Lower leg skin (tissue), 4 donors: ENCODE results near the gene TMEM132A. TPM values are rescaled to one million over a fixed set of nuclear protein-coding genes. Genes with fewer than 3 reads are reported as not detected.
A peak's percentile ranks its signal among the peaks of the same experiment; 100 is the strongest.

Source experiments
- DNase-seq, 2 donors: peaks; one replicate each; pipeline ENCODE4 v3.0.0-alpha.2; 2019; ENCODE audit warnings: low spot score in 2 of 2
- H3K4me3 ChIP-seq: fragments of 200-600 bp; sonication (generic); 2 replicates; pipeline ENCODE4 v1.5.1; 2017; ENCODE audit warnings: mild to moderate bottlenecking, low read depth; ENCODE audit not compliant: poor library complexity, severe bottlenecking
- POLR2A ChIP-seq, 2 donors: fragments of 450-650 bp; IDR thresholded peaks; one replicate each; pipeline ENCODE4 v1.6.1; 2016 to 2017; ENCODE audit warnings: antibody characterized with exemption in 2 of 2, mild to moderate bottlenecking in 1 of 2, moderate library complexity in 1 of 2
- WGBS, 2 donors: methylation state at CpG; one replicate each; pipeline ENCODE4 v1.1.5; 2018; 5-methylcytosine and 5-hydroxymethylcytosine counted together
- intact Hi-C: fragments of 100-400 bp; cut with DNase I; formaldehyde crosslinking; loops from one replicate; pipeline ENCODE4 v1.15.0; 2023; ENCODE audit warnings: low total_unique reads
- total RNA-seq, 4 donors: library from RNA; depleted of rRNA; stranded (reverse); fragments of >200 nt; gene quantifications; one replicate each; pipeline ENCODE4 v1.1.0, GENCODE V29; 2016
- TF ChIP-seq, protein P1 (sequence below), 3 donors: fragments of 450-650 bp; IDR thresholded peaks; one replicate each; pipeline ENCODE4 v1.5.1; 2016; ENCODE audit warnings: antibody characterized with exemption in 3 of 3, mild to moderate bottlenecking in 3 of 3, moderate library complexity in 2 of 3

Gene TMEM132A, protein sequence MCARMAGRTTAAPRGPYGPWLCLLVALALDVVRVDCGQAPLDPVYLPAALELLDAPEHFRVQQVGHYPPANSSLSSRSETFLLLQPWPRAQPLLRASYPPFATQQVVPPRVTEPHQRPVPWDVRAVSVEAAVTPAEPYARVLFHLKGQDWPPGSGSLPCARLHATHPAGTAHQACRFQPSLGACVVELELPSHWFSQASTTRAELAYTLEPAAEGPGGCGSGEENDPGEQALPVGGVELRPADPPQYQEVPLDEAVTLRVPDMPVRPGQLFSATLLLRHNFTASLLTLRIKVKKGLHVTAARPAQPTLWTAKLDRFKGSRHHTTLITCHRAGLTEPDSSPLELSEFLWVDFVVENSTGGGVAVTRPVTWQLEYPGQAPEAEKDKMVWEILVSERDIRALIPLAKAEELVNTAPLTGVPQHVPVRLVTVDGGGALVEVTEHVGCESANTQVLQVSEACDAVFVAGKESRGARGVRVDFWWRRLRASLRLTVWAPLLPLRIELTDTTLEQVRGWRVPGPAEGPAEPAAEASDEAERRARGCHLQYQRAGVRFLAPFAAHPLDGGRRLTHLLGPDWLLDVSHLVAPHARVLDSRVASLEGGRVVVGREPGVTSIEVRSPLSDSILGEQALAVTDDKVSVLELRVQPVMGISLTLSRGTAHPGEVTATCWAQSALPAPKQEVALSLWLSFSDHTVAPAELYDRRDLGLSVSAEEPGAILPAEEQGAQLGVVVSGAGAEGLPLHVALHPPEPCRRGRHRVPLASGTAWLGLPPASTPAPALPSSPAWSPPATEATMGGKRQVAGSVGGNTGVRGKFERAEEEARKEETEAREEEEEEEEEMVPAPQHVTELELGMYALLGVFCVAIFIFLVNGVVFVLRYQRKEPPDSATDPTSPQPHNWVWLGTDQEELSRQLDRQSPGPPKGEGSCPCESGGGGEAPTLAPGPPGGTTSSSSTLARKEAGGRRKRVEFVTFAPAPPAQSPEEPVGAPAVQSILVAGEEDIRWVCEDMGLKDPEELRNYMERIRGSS
- 10 to 100 TPM in 1 of 4 donors, 1 to 10 TPM in 3; 2.9 to 13.7 (median 5.3) TPM for total RNA-seq

DNA sequence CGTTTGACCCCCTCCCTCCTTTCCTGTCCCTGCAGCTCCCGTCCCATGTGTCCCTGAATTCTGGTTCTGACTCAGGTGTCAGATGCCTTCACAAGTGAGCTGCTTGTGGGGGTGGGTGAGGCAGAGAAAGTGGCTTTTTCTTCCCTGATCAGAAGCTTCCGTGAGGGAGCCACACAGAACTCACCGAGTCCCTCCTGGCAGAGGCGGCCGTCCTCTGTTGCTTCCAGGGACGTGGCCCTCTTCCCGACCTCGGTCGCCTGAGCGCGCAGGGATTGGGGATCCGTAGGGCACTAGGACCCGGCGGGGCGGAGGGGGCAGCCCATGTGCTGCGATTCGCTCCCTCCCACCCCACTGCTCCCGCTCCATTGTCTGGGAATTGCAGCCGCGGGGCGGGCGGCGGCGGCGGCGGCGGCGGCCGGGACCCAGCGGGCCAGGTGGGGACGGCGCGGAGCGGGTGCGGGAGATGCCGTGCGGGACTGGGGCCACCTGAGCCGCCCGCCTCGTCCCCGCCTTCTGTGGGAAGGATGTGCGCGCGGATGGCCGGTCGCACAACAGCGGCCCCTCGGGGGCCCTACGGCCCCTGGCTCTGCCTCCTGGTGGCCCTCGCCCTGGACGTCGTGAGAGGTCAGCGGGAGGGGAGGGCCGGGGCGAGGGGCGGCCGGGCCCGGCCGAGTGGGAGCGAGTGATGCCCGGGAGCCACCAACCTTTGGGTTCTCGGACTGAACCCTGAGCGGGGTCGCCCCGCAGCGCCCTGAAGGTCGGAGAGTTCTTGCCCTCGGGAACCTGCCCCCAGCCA, at the start of gene TMEM132A:
TSS of gene TMEM132A (plus strand) at position 351 of the 796 bp plus-strand sequence. CDS start at position 525, 174 bp downstream.
- intact Hi-C loops, result no loop called here
- H3K4me3 ChIP-seq, result peak within 1 kb of the TSS; percentile 26
- 0 to 1% methylated on average over 16 to 37 of the region's 69 CpGs for WGBS, 2 donors
- DNase-seq, result peak; percentile 36 to 93
- TF ChIP-seq, protein P1, sequence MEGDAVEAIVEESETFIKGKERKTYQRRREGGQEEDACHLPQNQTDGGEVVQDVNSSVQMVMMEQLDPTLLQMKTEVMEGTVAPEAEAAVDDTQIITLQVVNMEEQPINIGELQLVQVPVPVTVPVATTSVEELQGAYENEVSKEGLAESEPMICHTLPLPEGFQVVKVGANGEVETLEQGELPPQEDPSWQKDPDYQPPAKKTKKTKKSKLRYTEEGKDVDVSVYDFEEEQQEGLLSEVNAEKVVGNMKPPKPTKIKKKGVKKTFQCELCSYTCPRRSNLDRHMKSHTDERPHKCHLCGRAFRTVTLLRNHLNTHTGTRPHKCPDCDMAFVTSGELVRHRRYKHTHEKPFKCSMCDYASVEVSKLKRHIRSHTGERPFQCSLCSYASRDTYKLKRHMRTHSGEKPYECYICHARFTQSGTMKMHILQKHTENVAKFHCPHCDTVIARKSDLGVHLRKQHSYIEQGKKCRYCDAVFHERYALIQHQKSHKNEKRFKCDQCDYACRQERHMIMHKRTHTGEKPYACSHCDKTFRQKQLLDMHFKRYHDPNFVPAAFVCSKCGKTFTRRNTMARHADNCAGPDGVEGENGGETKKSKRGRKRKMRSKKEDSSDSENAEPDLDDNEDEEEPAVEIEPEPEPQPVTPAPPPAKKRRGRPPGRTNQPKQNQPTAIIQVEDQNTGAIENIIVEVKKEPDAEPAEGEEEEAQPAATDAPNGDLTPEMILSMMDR (IDR thresholded peaks at IDR 0.05), result no peak
- no peak for TF ChIP-seq POLR2A (IDR thresholded peaks at IDR 0.05)

DNA sequence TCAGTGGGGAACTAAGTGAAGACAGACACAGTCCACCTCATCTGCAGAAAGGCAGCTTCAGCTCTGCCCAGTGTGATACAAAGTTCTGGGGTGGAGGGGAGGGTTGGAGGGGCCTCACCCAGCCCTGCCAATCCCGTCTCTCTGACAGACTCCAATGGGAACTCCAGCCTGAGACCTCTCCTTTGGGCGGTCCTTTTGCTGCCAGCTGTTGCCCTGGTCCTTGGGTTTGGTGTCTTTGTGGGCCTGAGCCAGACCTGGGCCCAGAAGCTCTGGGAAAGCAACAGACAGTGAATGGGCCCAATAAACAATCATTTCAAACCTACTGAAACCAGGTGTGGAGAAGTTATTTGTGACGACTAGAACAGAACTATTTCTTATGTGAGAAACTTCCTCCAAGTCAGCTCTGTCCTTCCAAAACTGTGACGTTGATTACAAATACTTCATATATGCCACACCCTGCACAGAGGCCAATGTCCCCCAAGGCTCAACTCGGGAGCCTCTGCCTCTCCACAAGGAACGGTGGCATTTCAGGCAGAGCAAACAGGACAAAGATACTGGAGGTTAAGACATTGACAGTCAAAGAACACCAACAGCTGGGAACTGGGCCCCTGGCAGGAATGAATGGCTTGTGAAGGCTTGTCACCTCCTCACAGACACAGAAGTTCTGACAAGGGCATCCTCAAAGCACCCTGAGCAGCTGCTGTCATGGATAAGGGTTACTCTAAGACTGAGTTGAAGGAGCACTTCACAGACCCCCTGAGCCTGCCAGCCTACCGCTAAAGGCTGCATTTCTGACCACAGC, 48.7 kb upstream of the TMEM132A start:
- DNase-seq, result peak in 1 of 2 donors; percentile 64
- intact Hi-C loops, result no loop called here
- 70 to 77% methylated on average over 7 of the region's 7 CpGs for WGBS, 2 donors
- H3K4me3 ChIP-seq, result no peak overlapping the region
- TF ChIP-seq, protein P1 (IDR thresholded peaks at IDR 0.05), result no peak
- TF ChIP-seq POLR2A (IDR thresholded peaks at IDR 0.05), result no peak

DNA sequence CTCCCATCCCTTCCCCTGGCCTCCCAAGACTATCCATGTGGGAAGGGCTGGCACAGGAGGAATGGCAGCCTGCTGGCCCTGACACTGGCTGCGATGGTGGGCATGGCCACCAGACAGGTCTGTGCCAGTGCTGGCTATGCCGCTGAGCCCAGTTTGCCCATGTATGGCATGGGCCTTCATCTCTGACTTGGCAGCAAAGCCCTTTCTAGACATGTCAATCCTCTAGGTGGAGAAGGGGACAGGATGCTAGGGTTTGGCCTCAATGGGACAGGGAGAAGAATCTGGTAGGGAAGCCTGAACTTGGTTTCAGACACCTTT, 48.1 kb upstream of the TMEM132A start:
- WGBS, 2 donors, result 94 to 100% methylated on average over 2 of the region's 2 CpGs
- intact Hi-C loops, result no loop called here
- H3K4me3 ChIP-seq, result no peak overlapping the region
- DNase-seq, result no peak
- TF ChIP-seq, protein P1 (IDR thresholded peaks at IDR 0.05), result no peak
- TF ChIP-seq POLR2A (IDR thresholded peaks at IDR 0.05), result no peak

DNA sequence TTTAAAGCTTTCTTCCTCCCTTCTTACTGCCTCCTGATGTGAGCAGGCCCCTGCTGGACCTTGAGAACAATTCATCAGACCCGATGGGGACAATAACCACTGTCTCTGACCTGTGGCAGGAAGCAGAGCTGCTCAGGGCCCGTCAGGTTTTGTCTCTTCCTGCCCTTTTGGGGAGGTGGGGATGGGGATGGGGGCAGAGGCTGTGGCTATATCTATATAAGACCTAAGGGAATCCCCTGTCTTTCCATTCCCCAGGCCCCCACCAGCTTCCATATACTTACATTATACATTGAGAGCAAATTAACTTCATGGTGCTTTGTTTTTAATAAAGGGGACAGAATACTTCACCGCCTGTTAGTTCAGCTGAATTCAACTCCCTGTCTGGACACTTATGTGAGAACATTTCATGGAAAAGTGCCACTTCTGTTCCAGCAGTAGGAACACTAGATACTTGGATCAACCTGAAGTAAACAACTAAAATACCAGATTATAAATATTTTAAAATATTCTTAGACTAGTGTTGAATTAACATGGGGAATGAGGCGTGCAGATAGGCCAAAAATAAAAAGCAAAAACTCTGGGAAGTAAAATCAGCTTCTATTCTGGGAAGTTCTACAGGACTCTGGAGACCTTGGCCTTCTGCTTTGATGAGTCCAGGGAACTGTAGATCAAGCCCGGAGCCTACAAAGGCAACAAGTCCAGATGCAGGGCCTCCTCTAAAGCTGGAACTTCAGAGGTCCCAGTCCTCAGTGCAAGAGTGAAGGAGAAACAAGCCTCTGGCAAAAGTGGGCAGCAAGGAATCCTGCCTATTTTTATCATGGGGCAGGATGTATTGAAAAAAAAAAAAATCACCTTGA, 45.8 kb upstream of the TMEM132A start:
- TF ChIP-seq, protein P1 (IDR thresholded peaks at IDR 0.05), result no peak
- TF ChIP-seq POLR2A (IDR thresholded peaks at IDR 0.05), result no peak

More for the DNA sequence above, 45.8 kb upstream of the TMEM132A start:
- no peak overlapping the region for H3K4me3 ChIP-seq
- 75 to 76% methylated on average over 5 of the region's 5 CpGs for WGBS, 2 donors
- intact Hi-C loops, result no loop called here
- DNase-seq, result peak in 1 of 2 donors; percentile 26
